NCI-H2196 (cell line): Measurements from ENCODE around the gene FBXO45.
A peak's percentile ranks its signal among the peaks of the same experiment; 100 is the strongest.
"Not testable (repeated sequence)": the region's sequence is repeated elsewhere in the genome, so short reads cannot be mapped to it uniquely, and the experiment has no call there.

Experiments used
- DNase-seq: peaks from one replicate; lab custom pipeline; 2025; ENCODE audit not compliant: unreplicated experiment; lab: John Stamatoyannopoulos, UW

The FBXO45 gene

DNA sequence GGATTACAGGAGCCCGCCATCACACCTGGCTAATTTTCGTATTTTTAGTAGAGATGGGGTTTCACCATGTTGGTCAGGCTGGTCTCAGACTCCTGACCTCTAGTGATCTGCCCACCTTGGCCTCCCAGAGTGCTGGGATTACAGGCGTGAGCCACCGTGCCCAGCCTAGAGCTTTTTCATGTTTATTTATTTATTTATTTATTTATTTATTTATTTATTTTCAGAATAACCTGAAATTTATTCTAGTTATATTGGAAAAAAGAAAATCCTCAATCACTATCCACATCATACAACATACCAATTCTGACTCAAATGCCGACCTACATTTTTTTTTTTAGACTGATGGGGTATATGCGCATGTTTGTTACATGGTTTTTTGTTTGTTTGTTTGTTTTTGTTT is 46.8 kb downstream of the FBXO45 start:
- DNase-seq, result not testable (repeated sequence)

DNA sequence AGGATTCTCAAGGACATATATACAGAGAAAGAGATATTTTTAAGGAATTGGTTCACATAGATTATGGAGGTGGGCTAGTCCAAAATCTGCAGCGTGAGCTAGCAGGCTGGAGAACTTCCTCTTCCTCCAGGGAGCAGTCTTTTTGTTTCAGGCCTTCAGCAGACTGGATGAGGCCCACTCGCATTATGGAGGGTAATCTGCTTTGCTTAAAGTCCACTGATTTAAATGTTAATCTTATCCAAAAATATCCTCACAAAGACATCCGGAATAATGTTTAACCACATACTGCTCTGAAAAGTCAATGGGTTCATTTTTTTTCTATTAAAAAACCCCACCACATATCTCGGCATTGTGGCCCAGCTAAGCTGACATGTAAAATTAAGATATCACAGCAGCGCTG is 48.8 kb downstream of the FBXO45 start:
- DNase-seq, result no peak

DNA sequence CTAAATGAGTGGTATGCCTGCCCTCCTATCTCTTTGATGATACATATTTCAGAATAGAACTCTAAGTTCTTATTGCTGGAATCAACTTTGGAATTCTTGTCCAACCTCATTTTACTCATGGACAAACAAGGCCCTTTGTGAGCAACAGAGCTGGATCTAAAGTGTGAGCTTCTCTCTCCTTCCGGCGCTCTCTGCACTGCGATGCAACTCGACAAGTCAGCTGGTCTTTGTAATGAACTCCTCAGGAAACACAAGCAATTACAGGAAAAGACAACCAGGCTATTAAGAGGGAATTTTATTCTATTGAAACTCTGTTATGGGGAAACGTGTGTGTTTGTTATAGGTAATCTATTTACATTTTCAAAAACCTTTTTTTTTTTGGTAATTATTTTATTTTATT is 50.8 kb downstream of the FBXO45 start:
- no peak for DNase-seq

DNA sequence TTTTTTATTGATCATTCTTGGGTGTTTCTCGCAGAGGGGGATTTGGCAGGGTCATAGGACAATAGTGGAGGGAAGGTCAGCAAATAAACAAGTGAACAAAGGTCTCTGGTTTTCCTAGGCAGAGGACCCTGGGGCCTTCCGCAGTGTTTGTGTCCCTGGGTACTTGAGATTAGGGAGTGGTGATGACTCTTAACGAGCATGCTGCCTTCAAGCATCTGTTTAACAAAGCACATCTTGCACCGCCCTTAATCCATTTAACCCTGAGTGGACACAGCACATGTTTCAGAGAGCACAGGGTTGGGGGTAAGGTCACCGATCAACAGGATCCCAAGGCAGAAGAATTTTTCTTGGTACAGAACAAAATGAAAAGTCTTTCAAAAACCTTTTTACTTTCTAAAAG is 51.2 kb downstream of the FBXO45 start:
- DNase-seq, result not testable (repeated sequence)

DNA sequence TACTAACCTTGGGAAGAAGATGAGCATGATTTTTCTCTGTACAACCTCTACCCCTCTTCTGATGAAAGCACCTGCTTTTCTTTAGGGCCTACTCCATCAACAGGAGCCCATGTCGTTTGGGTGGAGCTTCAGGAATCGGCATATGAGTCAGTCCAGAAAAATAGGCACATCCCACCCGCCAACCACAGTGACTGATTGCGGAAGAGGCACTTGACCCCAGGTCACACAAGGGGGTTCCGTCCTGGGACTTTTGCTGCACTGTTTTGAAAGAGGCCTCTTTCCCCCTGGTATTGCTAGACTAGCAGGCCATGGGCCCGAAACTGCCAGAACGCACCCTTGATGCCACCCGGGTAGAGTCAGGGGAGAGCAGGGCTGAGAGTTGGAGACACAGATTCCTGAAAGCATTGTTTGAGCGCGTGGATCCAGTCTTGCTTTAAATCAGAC is 51.7 kb downstream of the FBXO45 start:
- DNase-seq, result no peak

DNA sequence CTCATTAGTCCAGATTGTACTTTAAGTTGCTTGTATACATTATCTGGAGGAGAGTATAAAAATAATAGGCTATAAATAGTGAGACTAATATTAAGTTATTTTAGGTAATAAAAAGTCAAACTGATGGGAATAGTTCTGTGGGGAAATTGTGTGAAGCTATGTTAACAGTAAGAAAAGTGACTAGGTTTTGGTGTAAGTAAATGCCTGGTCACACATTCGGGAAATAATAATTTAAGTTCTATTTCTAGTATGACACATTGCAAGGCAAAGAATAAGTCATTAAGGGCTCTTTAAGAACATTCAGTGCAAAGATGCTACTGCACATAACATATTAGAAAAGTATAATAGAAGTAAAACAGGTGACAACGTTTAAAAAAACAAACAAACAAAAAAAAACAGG is 52.2 kb downstream of the FBXO45 start:
- no peak for DNase-seq

DNA sequence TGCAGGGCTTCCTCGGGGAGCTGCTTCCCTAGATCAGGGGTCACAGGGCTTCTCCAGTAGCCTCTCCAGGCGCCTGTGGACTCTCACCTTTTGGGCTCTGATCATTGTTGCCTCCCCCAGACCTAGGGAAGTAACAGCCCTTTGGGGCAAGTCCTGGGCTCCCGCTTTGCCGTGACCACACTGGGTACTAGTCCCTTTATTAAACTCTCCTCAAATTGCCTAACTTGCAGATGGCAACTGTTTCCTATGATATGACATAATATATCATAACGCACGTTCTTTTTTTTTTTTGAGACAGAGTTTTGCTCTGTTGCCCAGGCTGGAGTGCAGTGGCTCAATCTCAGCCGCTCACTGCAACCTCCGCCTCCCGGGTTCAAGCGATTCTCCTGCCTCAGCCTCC is 53.2 kb downstream of the FBXO45 start:
- no peak for DNase-seq

DNA sequence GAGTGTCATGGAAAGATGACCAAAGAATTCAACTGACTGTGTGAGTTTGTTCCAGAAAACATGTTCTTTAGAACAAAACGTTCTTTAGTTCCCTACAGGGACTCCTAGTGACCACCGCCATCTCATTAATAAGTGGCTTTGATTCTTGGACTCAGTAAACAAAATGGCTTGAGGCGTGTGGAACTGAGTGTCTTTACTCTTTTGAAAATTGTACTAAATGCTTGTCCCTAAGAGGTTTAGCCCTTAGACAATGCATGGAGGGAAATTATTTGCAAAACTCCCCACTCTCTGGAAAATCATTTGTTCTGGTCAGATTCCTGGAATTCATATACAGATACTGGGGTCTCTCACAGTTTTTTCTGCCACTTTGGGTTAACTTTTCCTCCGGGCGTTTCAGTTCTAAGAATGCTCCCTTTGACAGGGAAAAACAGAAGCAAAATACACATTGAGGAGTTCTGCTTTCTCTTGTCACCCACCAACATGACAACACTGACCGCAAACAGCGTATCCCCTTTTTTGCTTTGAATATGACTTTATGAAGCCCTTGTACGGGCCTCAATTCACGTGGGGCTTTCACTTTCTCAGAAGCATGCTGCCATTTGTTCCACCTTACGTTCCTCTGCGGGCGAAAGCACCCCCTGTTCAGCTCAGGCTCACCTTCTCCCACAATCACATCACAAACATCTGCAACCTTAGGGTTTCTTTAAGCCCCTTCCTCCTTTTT is 55.8 kb downstream of the FBXO45 start:
- DNase-seq, result no peak

DNA sequence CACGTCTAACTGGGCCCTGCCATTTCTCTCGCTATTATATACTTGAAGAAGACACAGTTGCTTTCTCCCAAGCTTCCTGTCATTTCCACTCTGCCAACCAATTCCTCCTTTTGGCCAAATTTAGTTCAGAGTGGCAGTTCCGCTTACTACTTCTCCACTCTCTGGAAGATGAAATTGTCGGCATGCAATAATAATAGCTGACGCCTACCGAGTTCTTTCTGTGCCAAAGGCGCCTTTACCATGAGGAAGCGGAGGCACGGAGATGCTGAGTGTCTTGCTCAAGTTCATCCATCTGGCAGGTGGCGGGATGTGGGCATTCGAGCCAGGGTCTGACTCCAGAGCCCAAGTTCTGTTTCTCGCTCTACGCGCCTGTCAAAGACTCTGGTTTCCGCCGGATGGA is 56.4 kb downstream of the FBXO45 start:
- no peak for DNase-seq

DNA sequence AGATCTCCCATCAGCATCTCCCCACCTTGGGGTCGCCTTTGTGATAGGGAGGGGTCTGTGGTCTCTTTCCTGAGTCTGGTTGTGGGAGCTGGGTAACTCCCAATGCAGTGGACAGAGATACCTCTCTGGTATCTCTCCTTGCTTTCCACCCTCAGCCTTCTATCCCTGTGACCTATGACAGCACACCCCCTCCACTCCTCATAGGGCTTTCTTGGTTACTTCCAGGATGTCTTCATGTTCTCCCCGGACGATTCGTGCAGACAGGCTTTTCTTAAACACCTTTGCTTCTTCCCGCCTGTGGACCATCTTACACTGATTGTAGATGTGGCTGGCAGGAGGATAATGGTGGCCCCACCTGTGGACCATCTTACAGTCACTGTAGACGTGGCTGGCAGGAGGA is 56.9 kb downstream of the FBXO45 start:
- no peak for DNase-seq

DNA sequence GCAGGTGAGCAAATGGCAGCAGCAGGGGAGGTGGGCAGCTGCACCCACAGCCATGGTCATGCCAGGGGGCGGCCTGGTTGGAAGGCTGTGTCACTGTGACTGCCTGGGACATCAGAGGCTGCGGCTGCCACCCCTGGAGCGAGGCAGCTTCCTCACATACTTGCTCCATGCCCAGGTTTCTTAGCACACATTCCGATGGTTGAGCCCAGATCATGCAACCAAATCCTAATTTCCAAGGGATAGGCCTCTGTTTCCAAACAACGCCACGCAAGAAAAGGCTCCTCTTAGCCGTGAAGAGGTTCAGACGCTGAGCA is 59.4 kb downstream of the FBXO45 start:
- no peak for DNase-seq

DNA sequence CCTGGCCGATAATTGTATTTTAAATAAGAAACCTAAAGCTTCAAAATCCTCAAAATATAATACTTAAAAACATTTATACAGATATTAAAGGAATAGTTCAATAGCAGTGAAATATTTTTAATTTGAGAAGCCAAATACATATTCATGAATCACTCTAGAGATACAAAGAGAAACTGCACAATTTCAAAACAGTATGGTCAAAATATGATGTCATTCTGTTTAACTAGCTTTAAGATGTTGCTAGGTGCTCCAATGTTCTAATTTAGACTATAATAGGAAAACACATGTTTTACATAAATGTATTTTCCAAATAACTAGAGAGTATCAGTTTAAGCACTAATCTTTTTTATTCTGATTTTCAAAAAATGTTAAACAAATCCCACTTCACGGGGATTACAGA is 60.8 kb downstream of the FBXO45 start:
- no peak for DNase-seq

DNA sequence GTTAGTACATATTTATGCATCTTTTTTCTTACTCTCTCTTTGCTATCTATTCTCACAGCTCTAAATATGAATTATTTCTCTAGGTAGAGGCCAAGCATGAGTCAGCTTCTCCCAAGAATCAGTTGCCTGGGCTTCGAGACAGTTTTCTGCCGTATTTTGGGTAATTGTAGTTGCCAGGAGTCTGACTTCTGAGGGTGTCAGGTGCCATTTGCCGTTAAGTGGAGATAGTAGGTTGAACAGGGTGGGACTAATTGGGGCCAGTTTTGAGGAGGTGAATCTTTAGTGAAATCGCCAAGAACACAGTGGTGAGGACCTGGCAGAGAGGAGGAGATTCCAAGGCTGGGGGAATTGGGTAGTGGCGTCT is 63.2 kb downstream of the FBXO45 start:
- peak; percentile 63 for DNase-seq

DNA sequence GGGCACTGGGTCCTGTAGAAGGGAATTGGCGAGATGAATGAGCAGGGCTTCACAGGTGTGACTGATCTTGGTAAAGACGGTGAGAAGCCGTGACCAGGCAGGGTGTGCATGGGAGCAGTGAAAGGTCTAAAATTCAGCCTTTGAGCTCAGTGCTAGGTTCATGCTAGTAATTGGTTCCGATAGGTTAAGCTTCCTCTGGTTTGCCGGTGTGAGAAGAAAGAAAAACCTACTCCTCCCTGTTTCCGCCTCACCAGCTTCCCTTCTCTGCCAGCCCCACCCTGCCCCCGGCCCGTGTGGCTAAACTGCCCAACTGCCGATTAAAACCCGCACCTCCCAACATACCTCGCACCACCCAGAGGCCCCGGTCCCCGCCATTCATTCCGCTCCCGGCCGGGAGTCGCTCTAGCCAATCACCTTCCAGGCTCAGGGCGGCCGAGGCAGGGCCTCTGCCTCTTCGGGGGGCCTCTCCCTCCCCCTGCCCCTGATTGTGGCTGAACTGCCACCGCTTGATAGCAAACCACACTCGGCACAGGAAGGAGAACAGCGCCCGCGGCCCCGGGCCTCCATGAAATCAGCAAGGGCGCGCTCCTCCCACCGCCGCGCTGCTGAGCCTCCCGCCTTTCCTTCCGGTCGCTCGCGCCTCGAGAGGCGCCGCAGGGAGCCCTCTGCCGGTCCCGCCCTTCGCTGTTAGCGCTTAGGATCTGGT is 63.7 kb downstream of the FBXO45 start:
- peak; percentile 99 for DNase-seq

DNA sequence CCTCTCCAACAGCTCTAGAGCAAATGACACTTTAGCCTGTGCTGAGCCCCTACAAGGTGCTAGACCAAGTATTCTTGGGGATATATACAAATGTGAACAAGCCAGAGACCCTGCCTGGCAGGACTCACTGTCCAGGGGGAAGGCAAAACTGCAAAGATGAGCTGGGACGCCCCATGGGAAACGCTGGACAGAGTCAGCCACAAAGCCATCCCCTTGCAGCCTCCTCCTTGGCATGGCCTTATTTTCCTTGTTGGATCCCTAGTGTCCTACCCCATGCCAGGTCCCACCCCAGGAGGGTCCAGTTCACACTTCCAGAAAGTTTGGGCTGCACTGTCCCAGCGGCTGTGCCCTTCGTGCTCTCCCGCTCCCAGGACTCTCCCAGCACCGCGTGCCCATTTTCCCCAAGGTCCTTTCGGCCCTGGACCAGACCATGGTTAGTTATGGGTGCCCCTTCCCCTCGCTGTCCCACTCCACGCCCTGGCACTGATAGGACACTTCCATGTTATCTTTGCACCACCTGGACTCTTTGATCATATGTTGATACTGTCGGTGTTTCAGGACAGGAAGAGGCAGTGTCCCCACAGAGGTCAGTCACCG is 65.2 kb downstream of the FBXO45 start:
- no peak for DNase-seq

DNA sequence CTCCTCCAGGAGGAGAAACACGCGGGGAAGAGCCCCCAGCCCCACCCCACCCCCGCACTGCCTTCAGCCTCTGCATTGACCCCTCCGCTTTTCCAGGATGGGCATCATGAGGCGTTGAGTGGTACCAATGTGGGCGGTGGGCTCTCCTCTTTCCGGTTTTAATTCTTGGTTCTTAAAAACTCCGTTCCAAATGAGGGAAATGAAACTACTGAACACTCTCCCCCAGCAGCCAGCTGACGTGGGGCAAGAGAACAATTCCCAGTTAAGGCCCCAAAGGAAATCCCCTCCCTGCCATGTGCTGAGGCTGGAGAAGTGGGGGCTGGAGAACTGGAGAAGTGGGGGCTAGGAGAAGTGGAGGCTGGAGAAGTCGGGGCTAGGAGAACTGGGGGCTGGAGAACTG is 65.8 kb downstream of the FBXO45 start:
- no peak for DNase-seq

DNA sequence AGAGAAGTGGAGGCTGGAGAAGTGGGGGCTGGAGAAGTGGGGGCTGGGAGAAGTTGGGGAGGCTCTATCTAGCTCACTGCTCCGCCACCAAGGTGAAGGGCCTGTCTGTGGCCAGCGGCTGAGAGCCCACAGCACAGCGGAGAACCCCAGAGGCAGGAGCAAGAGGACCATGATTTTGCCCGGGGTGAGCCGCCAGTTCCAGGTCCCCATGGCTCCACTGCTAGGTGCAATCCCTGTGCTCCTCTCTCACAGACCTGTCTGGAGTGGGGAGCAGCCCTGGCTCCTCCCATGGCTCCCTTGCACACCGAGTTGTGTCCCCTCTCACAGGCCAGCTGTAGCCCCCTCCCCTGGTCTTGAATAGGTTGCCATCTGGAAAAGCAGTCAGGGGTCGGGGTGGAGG is 66.4 kb downstream of the FBXO45 start:
- no peak for DNase-seq

DNA sequence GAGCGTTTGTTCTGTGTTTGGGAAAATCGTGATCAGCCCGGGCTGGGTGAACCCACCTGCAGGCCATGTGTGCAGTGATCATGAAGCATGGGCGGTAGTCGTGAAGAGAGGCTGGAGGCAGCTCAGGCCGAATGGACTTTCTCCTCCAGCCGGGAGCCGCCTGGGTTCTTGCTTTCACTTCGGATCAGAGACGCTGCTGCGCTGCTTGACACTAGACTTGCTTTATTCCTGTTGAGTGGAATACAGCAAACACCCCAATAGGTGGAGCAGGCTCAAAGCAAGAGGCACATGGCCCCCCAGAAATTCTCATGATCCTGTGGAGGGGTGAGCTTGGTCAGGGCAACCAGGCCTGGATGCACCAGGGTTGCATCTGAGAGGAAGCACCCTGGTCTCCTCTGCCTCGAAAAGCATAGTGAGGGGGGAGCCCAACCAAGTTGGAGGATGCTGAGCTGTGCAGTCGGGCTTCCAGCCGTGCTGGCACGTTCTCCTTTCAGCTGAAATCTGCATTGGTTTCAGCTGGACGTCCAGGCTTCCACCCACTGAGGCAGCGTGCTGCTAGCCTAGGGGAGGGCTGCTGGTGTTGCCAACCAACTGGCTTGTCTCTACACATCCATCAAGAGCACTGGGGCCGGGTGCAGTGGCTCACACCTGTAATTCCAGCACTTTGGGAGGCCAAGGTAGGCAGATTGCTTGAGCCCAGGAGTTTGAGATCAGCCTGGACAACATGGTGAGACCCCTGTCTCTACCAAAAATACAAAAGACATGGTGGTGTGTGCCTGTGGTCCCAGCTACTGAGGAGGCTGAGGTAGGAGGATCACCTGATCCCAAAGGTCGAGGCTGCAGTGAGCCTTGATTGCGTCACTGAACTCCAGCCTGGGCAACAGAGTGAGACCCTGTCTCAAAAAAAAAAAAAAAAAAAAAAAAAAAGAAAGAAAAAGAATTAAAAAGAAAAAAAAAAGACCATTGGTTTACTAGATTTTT is 68.2 kb downstream of the FBXO45 start:
- no peak for DNase-seq

DNA sequence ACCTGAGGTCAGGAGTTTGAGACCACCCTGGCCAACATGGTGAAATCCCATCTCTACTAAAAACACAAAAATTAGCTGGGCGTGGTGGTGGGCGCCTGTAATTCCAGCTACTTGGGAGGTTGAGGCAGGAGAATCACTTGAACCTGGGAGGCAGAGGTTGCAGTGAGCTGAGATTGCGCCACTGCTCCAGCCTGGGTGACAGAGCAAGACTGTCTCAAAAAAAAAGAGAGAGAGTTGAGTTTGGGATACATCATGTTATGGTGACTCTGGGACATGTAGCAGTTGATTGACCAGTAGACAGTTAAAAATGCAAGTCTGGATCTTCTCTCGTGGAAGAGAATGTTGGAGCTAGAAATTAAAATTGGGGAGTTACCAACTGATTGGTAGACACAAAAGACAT is 69.5 kb downstream of the FBXO45 start:
- DNase-seq, result not testable (repeated sequence)
